GM21723 (cell line): ENCODE data around the gene GPHA2.
A peak's percentile ranks its signal among the peaks of the same experiment; 100 is the strongest.

Source experiments
- ATAC-seq: cut with Tn5 transposase; IDR thresholded peaks from one replicate; pipeline ENCODE4 v1.9.1; 2021; ENCODE audit warnings: mild to moderate bottlenecking, moderate library complexity; ENCODE audit not compliant: unreplicated experiment

The GPHA2 gene

DNA sequence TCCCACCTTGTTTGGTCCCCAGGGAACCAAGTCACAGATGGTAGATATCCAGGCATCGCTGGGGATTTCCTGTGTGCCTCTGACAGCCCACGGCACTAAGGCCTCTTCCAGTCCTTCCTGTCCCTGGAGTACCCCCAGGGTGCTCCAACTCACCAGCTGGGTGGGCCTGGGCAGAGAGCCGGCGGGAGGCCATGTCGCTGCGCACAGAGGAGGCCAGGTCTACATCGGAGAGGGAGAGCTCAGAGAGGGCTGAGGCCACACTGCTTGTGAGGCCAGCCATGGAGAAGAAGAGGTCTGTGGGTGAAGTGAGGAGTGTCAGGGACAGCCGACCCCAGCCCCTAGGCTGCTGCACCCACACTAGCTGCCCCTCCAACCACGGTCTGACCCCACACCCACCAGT lies 24.0 kb downstream of the GPHA2 start:
- ATAC-seq = no peak

DNA sequence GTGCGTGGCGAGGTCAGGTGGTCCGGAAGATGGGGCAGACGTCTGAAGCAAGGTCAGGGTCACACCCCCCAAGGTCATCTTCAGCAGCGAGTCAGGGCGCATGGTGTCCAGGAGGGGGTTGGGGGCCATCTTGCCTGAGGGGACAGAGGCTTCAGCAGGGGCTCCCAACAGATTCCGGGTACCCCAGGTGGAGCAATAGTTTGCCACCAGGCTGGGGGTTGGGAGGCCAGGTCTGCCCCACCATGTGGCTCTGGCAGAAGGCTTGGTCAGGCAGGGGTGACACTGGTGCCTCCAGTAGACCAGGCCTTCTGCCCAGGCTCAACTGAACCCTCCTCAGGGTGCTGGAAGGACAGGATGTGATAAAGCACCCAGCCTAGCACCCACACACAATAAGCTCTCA lies 24.6 kb downstream of the GPHA2 start:
- no peak for ATAC-seq

DNA sequence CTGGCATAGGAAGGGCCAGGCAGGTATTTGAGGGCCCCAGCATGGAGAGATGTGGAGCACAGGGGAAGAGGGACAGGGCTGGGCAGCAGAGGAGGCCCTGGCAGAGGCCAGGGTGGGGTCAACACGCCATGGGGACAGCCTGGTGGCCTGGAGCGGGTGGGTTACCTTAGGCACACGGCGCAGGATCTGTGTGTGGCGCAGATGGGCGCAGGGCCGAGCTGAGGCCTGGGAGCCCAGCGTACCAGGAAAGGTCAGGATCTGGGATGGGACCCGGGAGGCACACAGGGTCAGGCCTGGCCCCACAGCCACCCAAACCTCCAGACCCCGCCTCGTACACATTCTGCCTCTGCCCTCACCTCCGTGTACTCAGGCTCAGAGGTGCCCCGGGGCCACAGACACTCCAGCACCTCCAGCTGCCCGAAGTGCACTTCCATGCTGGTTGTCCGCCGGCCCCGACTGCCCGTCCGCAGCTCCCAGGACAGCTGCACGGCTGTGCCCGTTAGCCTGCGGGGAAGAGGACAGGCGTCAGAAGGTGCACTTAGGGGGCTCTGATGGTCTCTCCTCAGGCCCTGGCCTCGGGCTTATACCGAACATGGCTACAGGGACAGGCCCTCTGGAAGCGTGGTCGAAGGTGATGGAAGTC lies 25.1 kb downstream of the GPHA2 start:
- ATAC-seq = no peak

GRCh38 chr11:64909653-64910343 lies 25.9 kb downstream of the GPHA2 start:
- ATAC-seq = no peak

GRCh38 chr11:64908766-64909165 lies 26.9 kb downstream of the GPHA2 start:
- no peak for ATAC-seq

DNA sequence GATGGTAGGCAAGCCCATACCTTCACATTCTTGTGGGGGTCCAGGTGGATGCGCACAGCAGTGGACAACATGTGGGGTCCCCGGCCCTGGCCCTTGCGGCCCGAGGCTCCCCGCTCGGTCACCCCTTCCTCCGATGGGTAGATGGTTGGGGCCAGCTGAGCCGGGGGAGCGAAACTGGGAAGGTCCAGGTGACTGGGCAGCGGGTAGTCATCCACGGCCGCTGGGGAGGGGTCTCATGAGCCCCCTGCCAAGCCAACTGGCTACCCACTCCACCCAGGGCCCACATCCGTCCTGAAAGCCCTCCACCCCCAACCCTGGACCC lies 29.4 kb downstream of the GPHA2 start:
- no peak for ATAC-seq

- ATAC-seq = no peak
These were observed 30.0 kb downstream of the GPHA2 start for GRCh38 chr11:64905516-64906313.

- no peak for ATAC-seq
These were observed 32.3 kb downstream of the GPHA2 start for GRCh38 chr11:64903291-64903833.

DNA sequence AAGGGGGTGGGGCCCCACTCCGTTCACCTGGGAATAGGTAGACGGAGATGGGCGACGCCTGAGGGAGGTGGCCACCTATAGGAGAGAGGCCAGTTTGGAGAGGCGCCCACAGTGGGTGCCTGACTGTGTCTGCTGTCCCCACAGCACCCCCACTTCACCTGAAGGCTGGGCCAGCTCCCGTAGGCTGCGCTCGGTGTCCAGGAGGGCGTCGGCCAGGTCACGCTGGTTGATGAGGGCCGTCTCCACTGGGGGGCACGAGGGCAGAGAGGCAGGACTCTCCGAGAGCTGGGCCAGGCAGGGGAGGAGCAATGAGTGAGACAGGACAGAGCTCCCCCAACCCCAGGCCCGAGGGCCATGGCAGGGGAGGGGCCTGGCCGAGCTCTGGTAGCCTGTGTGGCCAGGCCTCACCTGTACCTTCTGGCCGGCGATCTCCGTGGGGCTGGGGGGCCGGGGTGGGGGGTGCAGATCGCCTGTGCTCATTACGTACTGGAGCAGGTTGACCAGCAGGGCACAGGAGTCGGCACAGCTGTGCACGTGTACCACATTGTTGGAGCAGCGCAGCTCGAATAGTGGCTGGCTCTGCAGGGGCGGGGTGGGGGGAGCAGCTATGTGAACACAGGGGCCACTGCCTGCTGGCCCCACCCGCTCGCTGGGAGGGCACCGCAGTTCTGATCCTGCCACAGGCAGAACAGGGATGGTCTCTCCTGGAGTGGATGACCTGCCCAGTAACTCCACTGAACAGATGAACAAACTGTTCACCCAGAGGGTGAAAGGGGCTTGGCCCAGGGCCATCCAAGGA lies 33.4 kb downstream of the GPHA2 start:
- no peak for ATAC-seq

DNA sequence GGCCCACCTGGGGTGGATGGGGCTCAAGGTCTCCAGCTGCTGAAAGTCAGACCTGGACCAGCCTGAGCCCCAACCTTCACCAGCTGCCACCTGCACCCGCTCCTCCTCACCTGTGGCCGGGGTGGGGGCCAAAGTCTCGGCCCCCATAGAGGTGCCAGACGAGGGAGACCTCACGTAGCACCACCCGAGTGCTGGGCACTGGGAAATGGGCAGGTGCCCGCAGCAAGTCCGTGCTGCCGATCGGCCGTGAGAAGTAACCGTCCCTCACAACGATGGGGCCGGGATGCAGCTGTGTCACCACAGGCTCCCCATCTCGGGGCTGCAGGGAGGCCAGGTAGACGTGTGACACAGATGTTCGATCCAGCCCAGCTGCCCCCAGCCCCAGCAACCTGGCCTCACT lies 34.9 kb downstream of the GPHA2 start:
- ATAC-seq = no peak

DNA sequence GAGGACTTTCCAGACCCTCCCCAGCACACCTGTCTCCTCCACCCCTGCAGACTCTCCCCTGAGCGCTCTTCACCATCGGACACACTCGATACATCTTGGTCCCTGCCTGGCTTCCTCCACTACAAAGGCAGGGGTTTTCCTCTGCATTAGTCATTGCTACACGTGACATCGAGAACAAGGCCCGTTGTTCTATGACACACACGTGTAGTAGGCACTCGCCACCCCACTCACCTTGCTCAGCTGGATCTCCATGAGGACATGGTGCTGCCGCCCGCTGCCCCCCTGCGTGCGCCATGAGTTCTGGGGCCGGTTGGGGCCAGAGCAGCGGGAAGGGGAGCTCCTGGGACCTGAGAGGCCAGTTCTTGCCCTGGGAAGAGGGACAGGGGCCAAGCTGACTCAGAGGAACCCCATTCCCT lies 35.4 kb downstream of the GPHA2 start:
- no peak for ATAC-seq

DNA sequence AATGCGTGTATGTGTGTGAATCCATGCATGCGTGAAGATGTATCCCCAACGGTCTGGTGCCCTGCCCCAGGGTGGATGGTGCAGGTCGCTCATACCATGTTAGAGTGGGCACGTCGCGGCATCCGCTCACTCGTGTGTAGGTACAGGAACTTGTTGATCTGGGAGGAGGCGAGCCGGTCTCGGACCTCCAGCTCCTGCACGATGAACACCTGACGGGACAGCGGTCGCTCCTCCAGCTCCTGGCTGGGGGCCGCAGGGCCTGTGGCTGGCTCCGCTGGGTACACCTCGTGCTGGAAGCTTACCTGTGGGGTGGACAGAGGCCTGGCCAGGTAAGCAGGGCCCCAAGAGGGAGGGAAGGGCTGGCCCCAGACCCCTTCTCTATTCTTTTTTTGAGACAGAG lies 37.2 kb downstream of the GPHA2 start:
- no peak for ATAC-seq

DNA sequence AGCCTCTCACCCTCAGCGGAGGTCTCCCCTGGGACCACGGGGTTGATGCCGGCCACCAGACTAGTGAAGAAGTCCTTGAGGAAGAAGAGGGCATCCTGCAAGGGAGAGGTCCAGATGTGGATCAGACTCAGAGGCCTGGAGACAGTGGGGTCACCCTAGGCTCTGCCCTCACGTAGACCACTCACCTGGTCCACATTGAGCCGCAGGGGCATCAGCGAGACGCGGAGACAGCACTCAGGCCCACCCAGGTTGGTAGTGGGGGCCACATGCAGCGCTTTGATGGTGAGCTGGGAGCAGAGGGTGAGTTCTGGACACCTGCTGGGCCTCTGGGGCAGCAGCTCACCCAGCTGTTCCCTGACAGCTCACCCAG lies 37.6 kb downstream of the GPHA2 start:
- no peak for ATAC-seq

- ATAC-seq = no peak
These were observed 38.2 kb downstream of the GPHA2 start for GRCh38 chr11:64897381-64898075.

- no peak for ATAC-seq
These were observed 39.2 kb downstream of the GPHA2 start for GRCh38 chr11:64896448-64897022.

GRCh38 chr11:64894812-64895452 lies 40.8 kb downstream of the GPHA2 start:
- no peak for ATAC-seq

DNA sequence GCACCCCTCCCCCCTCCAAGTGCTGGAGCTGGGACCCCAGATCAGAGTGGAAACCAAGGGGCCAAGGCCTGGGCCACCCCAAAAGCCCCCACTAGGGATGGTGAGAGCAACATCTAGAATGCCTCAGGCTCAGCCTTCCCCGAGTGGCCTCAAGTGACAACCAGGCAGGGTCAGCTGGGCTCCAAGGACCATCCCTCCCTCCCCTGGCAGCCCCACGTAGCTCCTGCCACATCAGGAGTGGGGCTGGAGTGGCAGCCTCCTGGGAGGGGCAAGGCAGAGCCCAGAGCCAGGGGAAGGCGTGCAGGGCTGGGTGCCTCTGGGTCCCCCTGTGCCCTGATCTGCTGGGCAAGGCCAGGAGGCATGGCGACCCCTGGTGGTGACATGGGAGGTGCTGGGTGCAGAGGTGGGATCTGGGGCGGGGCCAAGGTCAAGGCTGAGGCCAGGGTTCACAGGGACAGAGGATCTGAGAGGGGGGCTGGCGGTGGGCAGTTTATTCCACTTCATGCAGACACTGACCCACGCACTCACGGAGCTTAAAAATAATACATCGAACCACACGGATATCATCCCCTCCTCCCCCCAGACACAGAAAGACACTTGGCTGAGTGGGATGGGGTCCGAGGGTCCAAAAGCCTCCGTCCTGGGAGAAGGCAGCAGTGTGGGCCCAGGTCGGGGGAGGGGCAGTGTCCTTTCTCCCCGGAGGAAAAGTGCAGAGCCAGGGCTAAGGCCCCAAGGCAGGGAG lies 41.5 kb downstream of the GPHA2 start:
- peak; percentile 66 for ATAC-seq

GRCh38 chr11:64893194-64894069 lies 42.3 kb downstream of the GPHA2 start:
- no peak for ATAC-seq
